Subcutaneous adipose tissue (tissue), 4 donors: ENCODE data around the gene PDE4D. TPM values are rescaled to one million over a fixed set of nuclear protein-coding genes. Genes with fewer than 3 reads are reported as not detected.

Source experiments
- total RNA-seq, 4 donors: library from RNA; depleted of rRNA; stranded (reverse); fragments of >200 nt; gene quantifications; one replicate each; pipeline ENCODE4 v1.1.0, GENCODE V29; 2016
- TF ChIP-seq, protein P1 (sequence below): fragments of 450-650 bp; IDR thresholded peaks from one replicate; pipeline ENCODE4 v1.5.1; 2016; ENCODE audit warnings: low read depth, mild to moderate bottlenecking, control low read depth, antibody characterized with exemption, moderate library complexity

Gene PDE4D
- total RNA-seq, 4 donors from 2014 or later, result 15.0 to 24.0 (median 18.5) TPM

DNA sequence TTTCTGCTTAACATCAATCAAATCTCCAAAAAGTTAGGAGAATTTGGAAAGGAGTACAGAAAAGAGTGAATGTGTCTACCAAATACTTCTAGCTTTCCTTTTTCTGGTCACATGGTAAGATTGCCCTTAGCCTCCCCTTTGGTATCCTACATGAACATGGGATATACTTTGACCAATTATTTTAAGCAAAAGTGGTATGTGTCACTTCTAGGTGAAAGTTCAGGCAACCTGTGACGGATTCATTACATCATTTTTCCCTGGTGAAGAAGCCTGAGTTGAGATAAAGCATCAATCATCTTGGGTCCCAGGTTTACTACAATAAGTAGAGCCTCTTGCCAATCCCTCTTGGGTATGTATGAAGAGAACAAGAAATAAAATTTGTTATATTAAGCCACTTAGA is 419.2 kb downstream of the PDE4D start:
- TF ChIP-seq, protein P1, sequence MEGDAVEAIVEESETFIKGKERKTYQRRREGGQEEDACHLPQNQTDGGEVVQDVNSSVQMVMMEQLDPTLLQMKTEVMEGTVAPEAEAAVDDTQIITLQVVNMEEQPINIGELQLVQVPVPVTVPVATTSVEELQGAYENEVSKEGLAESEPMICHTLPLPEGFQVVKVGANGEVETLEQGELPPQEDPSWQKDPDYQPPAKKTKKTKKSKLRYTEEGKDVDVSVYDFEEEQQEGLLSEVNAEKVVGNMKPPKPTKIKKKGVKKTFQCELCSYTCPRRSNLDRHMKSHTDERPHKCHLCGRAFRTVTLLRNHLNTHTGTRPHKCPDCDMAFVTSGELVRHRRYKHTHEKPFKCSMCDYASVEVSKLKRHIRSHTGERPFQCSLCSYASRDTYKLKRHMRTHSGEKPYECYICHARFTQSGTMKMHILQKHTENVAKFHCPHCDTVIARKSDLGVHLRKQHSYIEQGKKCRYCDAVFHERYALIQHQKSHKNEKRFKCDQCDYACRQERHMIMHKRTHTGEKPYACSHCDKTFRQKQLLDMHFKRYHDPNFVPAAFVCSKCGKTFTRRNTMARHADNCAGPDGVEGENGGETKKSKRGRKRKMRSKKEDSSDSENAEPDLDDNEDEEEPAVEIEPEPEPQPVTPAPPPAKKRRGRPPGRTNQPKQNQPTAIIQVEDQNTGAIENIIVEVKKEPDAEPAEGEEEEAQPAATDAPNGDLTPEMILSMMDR, result no peak

DNA sequence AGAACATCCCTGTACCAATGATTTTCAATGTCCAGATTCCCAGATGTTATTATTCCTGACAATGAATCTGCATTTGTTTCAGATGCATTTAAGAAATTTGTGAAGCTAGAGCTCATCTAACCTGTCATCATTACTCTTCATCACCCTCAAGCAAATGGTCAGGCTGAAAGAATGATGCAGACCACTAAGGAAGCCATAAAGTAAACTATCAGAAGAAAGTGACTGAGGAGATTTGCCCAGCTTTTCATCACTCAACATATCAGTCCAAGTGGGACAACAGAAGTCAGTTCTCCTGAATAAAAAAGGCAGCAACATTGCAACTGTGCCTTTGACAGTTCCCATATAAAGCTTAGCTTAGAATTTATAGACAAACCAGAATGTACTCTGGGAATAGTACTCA is 419.9 kb downstream of the PDE4D start:
- TF ChIP-seq, protein P1, result no peak

DNA sequence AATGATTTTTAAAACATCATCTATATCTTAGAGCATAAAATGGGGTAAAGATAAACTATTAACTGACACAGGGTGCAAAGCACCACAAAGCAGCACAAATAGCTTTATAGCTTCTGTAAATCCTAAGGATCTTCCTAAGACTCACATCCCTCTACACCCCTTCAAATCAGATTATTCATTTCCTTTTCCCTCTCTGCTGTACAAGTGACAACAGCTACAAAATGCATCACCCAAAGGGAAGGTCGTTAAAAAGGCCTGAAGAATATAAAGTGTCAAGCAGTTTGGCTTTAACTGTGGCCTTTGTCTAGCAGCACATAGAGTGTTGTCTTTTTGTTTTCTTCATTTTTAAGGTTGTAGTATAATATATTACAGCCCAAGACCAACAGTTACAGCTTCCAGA is 422.1 kb downstream of the PDE4D start:
- TF ChIP-seq, protein P1, result no peak

DNA sequence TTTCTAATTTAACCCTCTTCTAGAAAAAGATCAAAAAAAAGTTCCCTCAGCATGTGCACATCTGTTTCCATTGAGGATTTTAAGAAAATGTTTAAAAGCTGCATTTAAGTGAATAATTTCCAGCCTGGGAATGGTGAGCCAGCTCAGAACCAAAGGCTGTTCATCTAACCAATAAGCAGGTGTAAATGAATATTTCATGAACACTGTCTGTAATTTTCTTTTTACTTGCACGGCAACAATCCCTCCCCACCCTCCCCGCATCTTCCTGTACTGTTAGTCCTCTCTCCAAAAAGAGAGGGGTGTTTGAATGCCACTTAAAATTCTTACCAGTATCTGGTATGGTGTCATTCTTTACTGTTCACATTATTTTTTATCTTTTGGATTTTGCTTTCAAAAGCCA is 425.6 kb downstream of the PDE4D start:
- TF ChIP-seq, protein P1, result no peak

DNA sequence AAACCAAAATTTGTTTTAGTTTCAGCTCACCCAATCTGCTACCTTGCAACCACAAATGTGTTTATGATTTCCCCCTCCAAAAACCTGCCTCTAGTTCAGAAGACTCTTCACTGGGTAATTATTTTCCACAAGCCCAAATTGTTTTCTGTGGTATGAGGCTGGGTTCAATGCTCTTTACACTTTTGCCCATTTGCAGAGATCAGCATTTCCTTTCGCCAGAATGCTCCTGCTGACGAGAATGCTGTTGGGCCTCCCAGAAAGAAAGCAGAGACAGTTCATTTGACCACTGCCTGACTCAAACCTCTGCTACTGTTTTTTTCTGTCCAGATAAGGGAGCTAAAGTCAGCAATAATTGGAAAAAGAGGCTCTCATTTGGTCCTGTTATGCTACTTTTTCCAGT is 427.3 kb downstream of the PDE4D start:
- TF ChIP-seq, protein P1, result no peak

DNA sequence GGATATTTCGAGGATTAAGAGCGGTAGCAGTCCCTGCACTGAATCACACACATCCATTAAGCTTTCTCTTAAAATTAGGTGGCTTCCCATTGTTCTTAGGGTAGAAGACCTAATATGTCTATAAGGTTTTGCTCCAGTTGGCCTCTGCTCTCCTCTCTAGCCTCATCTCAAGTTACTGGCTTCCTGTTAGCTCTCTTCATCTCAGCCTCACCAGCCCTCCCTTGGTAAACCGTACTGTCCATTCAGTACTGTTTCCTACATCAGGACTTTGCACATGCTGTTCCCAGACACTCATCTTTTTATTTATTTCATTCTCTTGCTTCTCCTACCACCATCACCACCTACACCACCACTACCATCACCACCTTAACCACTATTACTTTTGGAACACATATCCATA is 428.6 kb downstream of the PDE4D start:
- TF ChIP-seq, protein P1, result no peak

DNA sequence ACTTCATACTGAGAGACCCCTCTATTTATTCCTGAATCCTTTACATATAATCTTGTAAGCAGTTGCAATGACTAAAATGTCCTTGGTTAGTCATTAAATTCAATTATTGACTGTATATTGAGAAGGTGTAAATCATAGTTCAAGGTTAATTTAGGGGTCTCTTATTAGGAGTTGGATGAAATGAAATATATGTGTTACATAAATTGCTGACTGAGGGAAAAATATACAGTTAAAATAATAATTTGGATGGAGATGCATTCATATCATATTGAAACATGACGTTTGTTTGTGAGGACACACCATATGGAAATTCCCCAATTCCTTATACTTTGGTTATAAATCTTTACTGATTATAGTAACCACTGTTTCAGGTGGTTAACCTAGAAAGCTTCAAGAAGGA is 430.6 kb downstream of the PDE4D start:
- TF ChIP-seq, protein P1, result no peak
